GM12864 (cell line): Measurements from ENCODE around the gene C11orf65.

Experiments
- DNase-seq: peaks from one replicate; pipeline ENCODE4 v3.0.0-alpha.2; 2011; ENCODE audit warnings: low read depth
- H3K4me3 ChIP-seq: 2 replicates; pipeline ENCODE4 v1.5.1; 2011; ENCODE audit warnings: mild to moderate bottlenecking, low read depth, low read length, control low read depth
- CTCF ChIP-seq: IDR thresholded peaks from 2 replicates; pipeline ENCODE4 v1.5.1; 2011; ENCODE audit warnings: low read depth, mild to moderate bottlenecking, moderate library complexity, low read length, control low read depth, inconsistent platforms; ENCODE audit errors: missing control alignments

C11orf65 gene

GRCh38 chr11:108370990-108371389 is 96.3 kb downstream of the C11orf65 start:
- H3K4me3 ChIP-seq = no peak overlapping the region
- no peak for DNase-seq
- no peak for TF ChIP-seq CTCF

GRCh38 chr11:108370315-108370714 is 97.0 kb downstream of the C11orf65 start:
- DNase-seq = no peak
- no peak for TF ChIP-seq CTCF

GRCh38 chr11:108369064-108369463 is 98.3 kb downstream of the C11orf65 start:
- no peak for DNase-seq
- H3K4me3 ChIP-seq = no peak overlapping the region
- no peak for TF ChIP-seq CTCF

More at GRCh38 chr11:108370315-108370714, 97.0 kb downstream of the C11orf65 start:
- no peak overlapping the region for H3K4me3 ChIP-seq

GRCh38 chr11:108368134-108368533 is 99.2 kb downstream of the C11orf65 start:
- H3K4me3 ChIP-seq = no peak overlapping the region
- no peak for TF ChIP-seq CTCF
- no peak for DNase-seq

- no peak overlapping the region for H3K4me3 ChIP-seq
- DNase-seq = no peak
- TF ChIP-seq CTCF = no peak
Observed at GRCh38 chr11:108364159-108364558, 103.2 kb downstream of the C11orf65 start.

- TF ChIP-seq CTCF = no peak
- no peak for DNase-seq
- H3K4me3 ChIP-seq = no peak overlapping the region
Observed at GRCh38 chr11:108351468-108351867, 115.9 kb downstream of the C11orf65 start.

- H3K4me3 ChIP-seq = no peak overlapping the region
- TF ChIP-seq CTCF = no peak
- DNase-seq = no peak
Observed at GRCh38 chr11:108346451-108346850, 120.9 kb downstream of the C11orf65 start.
